CD4-positive, alpha-beta T cell treated with Interleukin-1 beta for 1 hour (primary cell): ENCODE results near the gene CDC45.

Experiments used
- DNase-seq, 2 donors: peaks; one replicate each; pipeline ENCODE4 v3.0.0-alpha.2; 2020 to 2022

The CDC45 gene

DNA sequence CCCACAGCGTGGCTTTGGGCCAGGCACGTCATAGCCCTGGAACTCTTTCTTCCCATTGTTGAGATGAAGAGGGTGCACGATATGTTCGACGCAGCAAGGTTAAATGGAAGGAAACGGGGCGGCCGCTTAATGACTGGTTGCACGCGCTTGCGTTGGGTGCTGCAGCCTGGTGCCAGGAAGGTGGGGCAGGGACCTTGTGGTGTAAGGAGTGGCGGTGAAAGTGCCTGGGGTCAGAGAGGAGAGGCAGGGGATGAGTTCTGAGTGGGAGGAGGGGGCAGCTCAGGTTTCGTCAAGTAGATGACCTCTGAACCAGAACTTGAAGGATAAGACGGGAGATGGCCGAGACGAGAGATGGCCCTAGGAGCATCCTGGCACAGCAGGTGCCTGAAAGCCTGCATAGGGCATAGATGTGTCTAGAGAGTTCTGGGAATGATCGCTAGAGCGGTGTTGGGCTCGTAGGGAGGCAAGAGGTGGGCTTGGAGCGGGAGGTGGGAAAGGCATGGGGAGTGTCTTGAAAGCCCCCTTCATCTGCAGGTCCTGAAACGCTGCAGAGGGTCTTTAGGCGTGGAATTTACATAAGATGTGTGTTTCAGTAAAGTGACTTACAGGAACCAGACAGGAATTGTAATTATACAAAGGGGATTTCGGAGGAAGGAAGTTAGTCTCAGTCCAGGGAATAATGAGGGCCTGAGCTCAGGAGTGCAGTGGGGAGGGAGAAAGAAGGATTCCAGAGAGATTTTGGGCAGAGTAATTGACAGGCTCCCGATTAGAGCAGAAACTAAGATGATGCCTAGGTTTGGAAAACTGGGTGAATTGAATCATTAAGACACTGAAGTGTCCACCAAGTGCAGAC, 87.7 kb downstream of the CDC45 start:
- DNase-seq, result no peak

DNA sequence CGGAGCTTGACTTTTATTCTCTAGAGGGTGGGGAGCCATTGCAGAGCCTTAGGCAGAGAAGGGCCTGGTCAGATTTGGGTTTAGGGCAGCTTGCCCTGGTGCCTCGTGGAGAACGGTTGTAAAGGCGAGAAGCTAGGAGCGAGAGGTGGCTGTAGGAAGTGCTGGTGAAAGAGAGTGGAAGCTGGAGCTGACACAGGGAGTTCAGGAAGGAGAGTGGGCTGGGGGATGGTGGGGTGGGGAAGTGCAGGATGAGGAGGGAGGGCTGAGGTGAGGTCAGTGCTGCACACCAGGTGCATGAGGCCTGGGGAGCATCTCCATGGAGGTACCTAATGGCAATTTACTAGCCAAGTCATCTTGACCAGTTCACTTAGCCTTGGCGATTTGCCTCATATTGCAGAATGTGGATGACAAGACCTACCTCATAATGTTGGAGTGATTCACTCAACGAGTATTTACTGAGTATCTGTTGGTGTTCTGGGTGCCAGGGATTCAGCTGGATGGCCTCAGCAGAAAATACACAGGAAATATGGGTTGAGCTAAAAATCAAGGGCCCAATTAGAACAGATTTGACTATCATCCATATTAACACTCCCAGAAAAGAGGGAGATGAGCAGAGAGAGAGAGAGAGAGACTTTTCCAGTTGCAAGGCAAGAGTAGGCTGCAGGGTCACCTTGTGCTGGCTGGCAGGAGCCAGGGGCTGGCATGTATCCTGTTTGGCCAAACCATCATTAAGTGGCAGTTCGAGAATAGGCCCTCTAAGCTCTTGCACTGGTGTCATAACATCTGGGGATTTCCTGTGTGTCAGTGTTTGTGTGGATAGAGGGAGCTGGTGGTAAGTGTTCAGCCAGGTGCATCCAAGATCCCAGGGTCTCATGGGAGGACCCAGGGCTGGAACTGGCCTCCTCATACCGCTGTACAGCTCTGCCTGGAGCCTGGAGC, 88.9 kb downstream of the CDC45 start:
- no peak for DNase-seq

DNA sequence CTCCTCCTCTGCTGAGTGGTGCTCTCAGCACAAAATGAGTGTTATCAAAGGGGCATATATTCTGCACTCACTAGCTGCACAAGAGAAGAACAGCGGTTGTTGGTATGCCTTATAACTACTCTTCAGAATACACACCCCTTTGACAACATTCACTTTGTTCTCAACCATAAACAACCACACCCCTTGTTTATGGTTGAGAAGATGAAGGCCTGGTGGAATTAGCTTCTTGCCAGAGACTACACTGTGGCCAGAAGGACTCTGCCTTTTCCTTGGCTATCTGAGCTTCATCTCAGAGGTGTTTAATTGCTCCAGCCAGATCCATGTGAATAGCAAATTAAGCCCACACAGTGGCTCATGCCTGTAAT, 89.5 kb downstream of the CDC45 start:
- DNase-seq, result no peak

DNA sequence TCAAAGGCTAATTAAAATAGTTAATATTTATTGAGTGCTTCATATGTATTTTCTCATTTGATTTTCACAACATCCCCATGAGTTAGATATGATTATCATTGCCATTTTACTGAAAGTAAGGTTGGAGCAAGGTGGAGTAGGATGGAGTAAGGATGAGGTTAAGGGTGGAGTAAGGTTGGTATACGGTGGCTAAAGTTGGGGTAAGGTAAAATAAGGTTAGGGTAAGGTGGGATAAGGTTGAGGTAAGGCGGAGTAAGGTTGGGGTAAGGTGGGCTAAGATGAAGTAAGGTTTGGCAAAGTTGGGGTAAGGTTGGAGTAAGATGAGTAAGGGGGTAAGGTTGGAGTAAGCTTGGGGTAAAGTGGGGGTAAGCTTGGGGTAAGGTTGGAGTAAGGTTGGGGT, 90.3 kb downstream of the CDC45 start:
- no peak for DNase-seq
